Measurements from ENCODE around the gene ZBTB1.

ZBTB1 gene

DNA sequence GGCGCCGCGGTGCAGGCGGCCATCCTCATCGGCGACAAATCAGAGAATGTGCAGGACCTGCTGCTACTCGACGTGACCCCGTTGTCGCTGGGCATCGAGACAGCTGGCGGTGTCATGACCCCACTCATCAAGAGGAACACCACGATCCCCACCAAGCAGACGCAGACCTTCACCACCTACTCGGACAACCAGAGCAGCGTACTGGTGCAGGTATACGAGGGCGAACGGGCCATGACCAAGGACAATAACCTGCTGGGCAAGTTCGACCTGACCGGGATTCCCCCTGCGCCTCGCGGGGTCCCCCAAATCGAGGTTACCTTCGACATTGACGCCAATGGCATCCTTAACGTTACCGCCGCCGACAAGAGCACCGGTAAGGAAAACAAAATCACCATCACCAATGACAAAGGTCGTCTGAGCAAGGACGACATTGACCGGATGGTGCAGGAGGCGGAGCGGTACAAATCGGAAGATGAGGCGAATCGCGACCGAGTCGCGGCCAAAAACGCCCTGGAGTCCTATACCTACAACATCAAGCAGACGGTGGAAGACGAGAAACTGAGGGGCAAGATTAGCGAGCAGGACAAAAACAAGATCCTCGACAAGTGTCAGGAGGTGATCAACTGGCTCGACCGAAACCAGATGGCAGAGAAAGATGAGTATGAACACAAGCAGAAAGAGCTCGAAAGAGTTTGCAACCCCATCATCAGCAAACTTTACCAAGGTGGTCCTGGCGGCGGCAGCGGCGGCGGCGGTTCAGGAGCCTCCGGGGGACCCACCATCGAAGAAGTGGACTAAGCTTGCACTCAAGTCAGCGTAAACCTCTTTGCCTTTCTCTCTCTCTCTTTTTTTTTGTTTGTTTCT, 37.6 kb downstream of the ZBTB1 start:
- H3K4me3 ChIP-seq (replicated peaks; ENCODE audit: low read depth, low read length), result peak overlapping the region; percentile 1
- no peak for DNase-seq (ENCODE audit: low read depth)
- TF ChIP-seq, protein P1, sequence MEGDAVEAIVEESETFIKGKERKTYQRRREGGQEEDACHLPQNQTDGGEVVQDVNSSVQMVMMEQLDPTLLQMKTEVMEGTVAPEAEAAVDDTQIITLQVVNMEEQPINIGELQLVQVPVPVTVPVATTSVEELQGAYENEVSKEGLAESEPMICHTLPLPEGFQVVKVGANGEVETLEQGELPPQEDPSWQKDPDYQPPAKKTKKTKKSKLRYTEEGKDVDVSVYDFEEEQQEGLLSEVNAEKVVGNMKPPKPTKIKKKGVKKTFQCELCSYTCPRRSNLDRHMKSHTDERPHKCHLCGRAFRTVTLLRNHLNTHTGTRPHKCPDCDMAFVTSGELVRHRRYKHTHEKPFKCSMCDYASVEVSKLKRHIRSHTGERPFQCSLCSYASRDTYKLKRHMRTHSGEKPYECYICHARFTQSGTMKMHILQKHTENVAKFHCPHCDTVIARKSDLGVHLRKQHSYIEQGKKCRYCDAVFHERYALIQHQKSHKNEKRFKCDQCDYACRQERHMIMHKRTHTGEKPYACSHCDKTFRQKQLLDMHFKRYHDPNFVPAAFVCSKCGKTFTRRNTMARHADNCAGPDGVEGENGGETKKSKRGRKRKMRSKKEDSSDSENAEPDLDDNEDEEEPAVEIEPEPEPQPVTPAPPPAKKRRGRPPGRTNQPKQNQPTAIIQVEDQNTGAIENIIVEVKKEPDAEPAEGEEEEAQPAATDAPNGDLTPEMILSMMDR (IDR thresholded peaks at IDR 0.05; ENCODE audit: low read length, missing control alignments), result no peak

DNA sequence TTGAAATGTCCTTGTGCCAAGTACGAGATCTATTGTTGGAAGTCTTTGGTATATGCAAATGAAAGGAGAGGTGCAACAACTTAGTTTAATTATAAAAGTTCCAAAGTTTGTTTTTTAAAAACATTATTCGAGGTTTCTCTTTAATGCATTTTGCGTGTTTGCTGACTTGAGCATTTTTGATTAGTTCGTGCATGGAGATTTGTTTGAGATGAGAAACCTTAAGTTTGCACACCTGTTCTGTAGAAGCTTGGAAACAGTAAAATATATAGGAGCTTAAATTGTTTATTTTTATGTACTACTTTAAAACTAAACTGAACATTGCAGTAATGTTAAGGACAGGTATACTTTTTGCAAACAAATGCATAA, 38.2 kb downstream of the ZBTB1 start:
- H3K4me3 ChIP-seq (replicated peaks; ENCODE audit: low read depth, low read length), result no peak overlapping the region
- DNase-seq (ENCODE audit: low read depth), result no peak
- TF ChIP-seq, protein P1 (IDR thresholded peaks at IDR 0.05; ENCODE audit: low read length, missing control alignments), result no peak

DNA sequence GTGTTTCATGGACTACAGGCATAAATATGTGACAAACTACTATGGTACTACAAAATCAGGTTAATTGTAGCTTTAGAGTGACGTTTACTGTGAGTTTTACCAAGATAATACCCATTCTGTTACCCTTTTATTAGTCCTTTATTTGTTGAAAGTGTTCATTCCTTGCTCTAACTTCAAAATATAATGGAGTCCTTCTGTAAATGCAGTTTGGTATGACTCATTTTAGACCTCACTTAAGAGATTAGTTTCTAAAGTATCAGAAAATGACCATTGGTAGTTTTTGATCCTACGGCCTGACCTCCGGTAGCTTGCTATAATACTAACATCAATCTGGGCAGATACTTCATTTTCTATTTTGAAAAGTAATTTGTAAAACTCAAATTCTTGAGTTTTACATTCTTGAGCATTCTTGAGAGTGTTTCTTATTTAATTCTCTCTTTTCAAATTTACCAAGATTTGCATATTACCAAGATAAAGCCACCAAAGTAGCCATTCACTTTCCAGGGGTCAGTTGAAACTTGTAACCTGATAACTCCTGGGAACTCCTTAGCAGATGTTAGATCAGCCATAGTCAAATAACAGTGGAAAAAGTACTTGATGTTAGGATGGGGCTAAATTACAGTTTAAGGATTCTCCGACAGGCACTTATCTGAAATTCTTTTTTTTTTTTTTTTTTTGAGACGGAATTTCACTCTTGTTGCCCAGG, 40.2 kb downstream of the ZBTB1 start:
- TF ChIP-seq, protein P1 (IDR thresholded peaks at IDR 0.05; ENCODE audit: low read length, missing control alignments), result no peak
- DNase-seq (ENCODE audit: low read depth), result no peak

DNA sequence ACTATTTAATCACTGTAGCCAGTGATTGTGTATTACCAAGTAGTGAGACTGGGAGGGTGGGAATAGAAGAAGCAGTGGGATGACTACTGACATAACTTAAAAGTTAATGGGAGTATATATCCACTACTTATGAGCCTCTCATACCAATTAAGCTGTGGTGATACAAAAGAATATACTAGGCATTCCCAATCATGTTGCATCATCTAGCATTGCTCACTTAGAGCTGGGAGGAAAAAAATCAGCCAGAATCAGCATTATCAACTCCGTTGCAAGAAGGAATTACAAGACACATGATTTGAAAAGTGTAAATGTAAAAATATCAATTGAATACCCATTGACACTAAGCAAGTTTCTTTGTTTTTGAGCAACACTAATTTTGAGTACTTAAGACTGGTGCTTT, 44.4 kb downstream of the ZBTB1 start:
- no peak overlapping the region for H3K4me3 ChIP-seq (replicated peaks; ENCODE audit: low read depth, low read length)
- no peak for DNase-seq (ENCODE audit: low read depth)
- TF ChIP-seq, protein P1 (IDR thresholded peaks at IDR 0.05; ENCODE audit: low read length, missing control alignments), result no peak

More for the DNA sequence above, 40.2 kb downstream of the ZBTB1 start:
- H3K4me3 ChIP-seq (replicated peaks; ENCODE audit: low read depth, low read length), result no peak overlapping the region

DNA sequence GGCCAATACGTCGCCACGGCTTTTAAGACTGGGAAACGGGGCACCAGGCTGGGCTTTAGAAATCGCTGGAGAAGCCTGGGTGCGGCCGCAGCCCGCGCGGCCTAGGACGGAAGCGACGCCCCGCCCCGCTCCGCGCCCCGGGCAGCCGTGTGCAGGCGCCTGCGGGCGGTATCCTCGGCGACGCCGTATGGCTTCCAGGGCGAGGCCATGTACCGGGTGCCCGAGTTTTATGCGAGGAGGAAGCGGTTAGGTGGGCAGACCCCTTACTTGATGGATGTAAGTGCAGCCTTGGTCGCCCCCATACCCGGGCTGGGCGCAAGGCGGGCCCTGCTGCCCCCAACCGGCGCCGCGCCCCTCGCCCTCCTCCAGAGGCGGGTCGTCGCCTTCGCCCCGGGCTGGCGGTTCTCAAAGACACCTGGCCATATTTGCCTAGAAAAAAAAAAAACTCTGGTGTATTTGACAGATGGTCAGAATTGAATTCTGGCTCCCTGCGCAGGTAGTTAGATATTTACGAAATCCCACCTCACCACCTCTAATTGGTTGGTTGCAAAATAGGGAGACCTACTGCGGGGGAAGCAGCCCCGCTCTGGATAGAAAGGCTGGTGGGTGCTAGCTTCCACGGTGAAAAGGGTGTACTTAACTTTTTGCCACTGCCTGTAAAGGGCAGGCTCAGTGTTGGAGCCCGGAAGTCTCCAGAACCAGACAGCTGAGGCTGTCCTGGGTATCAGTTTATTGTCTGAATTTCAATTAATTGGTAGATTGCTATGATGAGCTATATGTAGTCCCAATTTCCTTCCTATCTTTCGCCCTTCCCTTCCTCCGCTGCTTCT, 45.4 kb downstream of the ZBTB1 start, which contains the start of gene PPP1R36:
Gene PPP1R36 (plus strand): TSS at position 171 of the 830 bp plus-strand sequence. CDS start 37 bp downstream, at position 208.
- TF ChIP-seq, protein P1 (IDR thresholded peaks at IDR 0.05; ENCODE audit: low read length, missing control alignments), result no peak
- DNase-seq (ENCODE audit: low read depth), result no peak
- H3K4me3 ChIP-seq (replicated peaks; ENCODE audit: low read depth, low read length), result no peak within 1 kb of the TSS

DNA sequence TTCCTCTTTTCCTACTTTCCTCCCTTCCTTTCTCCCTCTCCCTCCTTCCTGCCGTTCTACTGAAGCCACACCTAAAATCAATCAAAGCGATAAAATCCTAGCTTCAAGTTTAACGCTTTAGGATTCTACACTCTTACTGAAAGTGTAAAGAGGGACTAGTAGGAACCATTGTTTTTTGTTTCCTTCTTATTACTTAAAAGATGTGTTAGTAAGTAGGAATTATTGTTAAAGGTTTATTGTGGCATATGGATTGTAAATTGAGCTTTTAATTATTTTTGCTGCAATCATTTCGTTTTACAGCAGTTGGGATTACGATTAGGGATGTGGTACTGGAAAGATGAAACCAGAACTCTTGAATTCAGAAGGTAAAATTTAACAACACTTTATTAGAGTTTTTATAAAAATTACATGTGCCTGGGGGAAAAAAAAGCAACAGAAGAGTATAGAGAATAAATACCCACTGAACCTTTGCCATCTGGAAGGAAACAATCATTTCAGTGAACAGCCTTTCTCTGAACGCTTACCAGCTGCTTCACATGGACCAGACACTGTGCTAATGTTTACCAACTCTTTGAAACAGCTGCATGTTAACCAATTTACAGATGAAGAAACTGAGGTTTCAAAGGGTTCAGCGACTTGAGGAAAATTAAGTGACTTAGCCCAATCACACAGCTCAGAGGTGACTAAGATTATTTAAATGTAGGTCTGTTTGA, 46.2 kb downstream of the ZBTB1 start:
- TF ChIP-seq, protein P1 (IDR thresholded peaks at IDR 0.05; ENCODE audit: low read length, missing control alignments), result no peak
- H3K4me3 ChIP-seq (replicated peaks; ENCODE audit: low read depth, low read length), result no peak overlapping the region
- DNase-seq (ENCODE audit: low read depth), result no peak
